ENCODE results near the gene ATP1A1.

Gene ATP1A1

DNA sequence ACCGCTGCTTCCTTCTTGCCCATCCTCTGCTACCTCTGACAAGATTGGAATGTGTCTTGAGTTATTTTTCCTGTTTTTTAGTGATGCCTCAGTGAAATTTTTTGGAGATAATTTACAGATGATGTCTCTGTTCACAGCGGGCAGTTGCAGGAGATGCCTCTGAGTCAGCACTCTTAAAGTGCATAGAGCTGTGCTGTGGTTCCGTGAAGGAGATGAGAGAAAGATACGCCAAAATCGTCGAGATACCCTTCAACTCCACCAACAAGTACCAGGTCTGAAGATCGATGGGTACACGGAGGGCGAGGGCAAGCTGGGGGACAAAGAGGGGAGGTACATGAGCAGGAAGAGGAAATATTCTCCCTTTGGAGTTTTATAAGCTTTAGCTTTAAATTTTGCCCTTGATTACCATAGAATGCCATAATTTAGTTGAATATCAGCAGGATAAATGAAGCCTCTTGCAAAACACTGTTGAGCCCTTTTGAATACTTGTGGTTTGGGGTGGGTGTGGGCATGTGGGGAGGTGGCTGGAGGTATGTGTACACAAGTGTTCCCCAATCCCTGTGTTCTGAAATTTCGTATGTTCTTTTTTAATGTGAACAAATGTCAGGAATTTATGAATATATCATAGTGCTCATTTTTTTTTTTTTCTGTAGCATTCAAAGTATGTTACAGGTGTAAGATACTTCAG lies 19.8 kb downstream of the ATP1A1 start:
- no peak for FAIRE-seq

DNA sequence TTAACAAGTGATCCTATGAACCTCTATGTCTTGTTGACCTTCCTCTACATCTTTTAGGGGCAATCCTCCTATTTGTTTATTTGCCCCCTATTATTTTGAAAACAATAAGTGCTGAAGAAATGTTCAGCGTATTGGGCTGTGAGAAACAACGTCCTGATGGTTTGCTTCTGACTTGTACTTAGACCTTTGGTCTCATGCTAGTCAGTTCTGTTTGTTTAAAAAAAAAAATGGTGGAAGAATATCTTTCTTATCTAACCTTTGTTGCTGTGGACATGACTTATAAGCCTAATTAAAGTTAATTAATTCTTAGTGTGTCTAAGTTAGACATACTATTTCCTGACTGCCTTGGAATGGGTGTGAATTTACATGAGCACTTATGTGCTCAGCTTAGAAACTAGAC lies 20.7 kb downstream of the ATP1A1 start:
- no peak for FAIRE-seq

DNA sequence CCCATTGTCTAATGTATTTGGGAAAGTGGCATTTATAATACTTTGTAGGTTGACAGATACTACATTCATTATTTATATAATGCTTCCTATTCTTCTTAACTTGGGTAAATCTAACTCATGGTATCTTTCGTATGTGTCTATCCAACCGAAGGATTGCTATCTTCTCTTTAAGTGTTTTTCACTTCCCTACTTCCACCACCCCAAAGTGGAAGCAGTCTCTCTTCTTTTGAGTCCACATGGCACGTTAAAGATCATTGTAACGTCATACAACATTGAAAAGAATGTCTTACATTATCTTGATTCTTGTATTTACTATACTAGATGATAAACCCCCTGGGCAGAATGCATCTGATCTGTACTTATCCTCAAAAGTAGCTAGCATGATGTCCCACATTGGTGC lies 21.2 kb downstream of the ATP1A1 start:
- no peak for FAIRE-seq

- FAIRE-seq, result no peak
These were observed 23.7 kb downstream of the ATP1A1 start for GRCh38 chr1:116396769-116397168.

DNA sequence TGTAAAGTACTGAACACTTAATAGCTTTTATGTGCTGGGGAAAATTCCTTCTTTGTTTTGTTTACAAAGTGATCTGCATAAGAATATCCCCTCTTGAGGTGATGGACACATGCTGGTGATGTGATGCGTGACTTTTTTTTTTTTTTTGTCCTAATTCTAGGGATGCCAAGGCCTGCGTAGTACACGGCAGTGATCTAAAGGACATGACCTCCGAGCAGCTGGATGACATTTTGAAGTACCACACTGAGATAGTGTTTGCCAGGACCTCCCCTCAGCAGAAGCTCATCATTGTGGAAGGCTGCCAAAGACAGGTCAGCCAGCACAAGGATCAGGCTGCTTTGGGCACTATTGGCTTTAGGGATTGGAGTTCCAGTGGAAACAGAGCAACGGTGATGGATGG lies 24.7 kb downstream of the ATP1A1 start:
- FAIRE-seq, result no peak

DNA sequence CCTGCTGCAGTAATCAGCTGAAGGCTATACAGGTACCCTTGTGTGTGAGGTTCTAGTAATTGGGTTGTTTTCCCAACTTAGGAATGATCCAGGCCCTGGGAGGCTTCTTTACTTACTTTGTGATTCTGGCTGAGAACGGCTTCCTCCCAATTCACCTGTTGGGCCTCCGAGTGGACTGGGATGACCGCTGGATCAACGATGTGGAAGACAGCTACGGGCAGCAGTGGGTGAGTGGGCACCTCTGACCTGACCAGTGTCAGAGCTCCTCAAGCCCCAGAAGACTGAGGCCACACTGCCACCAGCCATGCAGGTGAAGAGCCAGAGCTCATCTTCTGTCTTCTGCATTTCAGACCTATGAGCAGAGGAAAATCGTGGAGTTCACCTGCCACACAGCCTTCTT lies 27.7 kb downstream of the ATP1A1 start:
- FAIRE-seq, result no peak

DNA sequence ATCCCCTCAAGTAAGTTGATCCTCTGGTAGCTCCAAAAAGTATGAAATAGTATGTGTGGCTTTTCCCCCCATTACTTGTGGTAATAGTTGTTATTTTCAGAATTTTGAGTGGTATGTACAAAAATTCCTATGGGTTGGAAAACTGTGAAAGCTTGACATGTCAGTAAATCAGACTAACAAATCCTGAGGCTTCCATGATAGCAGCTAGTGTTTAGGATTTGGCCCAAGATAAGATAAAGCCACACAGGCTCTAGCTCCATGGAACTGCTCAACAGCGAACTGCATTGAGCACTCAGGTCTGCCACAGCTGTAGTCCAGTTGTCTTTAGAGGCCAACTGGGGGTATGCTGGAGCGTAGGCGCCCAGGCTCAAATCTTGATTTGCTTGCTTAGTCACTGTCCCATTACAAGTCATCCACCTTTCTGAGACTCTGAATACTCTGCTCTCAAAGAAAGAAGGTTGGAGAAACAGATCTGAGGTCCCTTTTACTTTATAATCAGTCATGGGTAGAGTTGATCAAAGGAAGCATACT lies 28.7 kb downstream of the ATP1A1 start:
- FAIRE-seq, result no peak

DNA sequence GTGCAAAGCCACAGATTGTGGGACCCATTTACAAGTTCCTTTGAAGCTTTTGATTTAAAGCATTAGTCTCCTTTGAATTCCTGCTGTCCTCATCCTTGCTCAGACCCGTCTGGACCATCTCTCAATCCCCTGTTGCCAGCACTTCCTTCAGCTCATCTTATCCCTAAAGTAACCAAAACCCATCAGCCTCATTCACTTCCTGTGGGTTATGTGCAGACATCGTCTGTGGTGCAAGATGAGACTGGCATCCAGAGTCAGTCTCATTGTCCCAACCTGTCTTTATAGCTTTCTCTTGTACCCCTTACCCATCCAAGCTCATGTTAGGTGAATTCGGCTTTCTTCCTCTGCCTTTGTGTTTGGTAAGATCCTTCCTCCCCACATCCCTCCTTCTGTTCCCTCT lies 29.3 kb downstream of the ATP1A1 start:
- no peak for FAIRE-seq

GRCh38 chr1:116403496-116404136 lies 30.6 kb downstream of the ATP1A1 start:
- no peak for FAIRE-seq

DNA sequence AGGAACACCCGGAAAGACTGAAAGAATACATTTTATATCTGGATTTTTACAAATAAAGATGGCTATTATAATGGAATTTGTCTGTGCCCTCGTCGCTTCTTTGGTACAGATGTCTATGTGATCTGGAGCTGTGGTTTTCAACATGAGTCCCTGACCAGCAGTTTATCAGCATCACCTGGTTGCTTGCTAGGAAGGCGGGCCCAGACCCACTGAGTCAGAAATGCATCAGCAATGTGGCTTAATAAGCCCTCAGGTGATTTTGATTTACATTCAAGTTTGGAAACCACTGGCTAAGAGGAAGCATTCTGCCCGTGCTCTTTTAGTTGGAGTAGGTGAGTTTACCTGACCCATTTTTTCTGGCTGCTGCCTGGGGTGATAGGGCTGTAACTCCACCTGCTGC lies 31.7 kb downstream of the ATP1A1 start:
- FAIRE-seq, result no peak

DNA sequence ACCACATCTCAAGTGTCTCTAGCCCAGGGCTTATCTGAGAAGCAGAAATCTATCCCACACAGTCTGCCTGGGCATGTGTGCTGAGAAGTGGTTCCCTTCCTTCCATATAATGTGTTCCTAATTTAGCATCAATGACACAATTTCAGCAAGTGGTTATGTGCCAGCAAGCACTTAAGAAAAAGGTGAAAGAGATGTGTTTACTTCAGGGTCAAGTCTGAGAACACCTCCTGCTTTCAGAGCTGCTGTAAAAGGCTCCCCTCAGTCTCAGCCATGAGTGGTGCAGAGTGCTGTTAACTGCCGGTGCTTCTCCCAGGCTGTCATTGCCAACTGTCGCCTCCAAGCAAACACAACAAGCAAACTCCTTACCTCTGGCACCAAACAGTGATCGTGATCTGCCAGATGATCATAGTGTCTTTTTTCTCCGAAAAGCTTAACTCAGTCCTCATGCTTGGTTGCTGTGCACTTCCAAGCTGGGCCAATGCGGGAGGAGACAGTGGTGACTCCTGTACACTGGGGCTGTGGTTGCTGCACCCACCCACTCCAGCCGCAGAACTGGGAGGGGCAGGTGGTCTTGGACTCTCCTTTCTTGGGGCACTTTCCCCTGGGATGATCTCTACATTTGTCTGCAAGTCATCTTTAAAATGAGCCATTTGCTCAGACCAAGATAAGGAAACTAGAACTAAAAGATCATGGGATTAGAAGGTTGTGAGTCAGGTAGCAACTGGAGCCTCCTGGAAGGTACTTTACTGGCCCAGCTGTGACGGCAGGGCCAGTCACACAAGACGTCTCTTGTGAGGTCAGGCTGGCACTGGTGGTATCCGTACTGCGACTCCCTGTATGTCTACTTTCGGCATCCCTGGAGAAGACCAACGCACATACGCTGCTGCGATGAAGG lies 32.4 kb downstream of the ATP1A1 start:
- FAIRE-seq, result no peak

- FAIRE-seq, result no peak
These were observed 34.0 kb downstream of the ATP1A1 start for GRCh38 chr1:116407033-116407432.

- FAIRE-seq, result no peak
These were observed 35.1 kb downstream of the ATP1A1 start for GRCh38 chr1:116408193-116408592.

DNA sequence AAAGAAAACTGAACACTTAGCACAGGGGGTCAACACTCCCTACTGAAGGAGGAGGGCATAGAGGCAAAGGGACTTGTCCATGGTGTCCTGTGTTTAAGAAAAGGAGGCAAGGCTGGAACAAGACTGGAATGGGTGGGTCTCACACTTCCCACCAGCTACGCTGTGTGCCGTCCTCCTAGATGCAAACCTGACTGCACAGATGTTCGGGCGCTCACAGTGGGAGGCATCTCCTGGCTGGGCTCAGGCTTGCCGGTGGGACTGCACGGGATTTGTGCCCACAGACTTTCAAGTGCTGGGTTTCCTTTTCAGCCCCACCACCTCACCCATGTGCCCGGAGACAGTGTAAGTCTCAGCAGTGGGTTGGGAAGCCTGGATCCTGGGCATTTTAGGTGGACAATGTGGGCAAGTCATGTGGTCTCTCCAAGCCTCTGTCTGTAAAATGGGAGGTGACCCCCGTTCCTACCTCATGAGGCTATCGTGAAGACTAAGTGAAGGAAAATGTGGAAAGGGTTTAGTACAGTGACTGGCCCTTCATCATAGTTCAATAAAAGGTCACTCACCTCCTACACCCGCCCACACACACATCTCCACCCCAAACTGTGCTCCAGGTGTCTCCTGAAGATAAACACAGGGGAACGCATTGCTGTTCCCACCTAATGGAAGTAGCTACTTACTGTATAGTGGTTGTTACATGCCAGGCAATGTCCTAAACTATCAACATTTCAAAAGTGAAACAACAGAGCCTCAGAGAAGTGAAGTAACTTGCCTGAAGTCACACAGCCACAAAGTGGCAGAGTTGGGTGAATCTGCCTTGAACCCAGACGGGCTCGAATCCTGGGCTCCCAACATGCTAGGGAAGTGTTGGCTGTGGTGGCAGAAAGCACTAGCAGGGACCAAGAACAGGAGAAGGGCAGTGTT lies 36.0 kb downstream of the ATP1A1 start:
- no peak for FAIRE-seq

GRCh38 chr1:116409751-116410191 lies 36.7 kb downstream of the ATP1A1 start:
- FAIRE-seq, result no peak

GRCh38 chr1:116411784-116412479 lies 38.9 kb downstream of the ATP1A1 start:
- FAIRE-seq, result no peak

DNA sequence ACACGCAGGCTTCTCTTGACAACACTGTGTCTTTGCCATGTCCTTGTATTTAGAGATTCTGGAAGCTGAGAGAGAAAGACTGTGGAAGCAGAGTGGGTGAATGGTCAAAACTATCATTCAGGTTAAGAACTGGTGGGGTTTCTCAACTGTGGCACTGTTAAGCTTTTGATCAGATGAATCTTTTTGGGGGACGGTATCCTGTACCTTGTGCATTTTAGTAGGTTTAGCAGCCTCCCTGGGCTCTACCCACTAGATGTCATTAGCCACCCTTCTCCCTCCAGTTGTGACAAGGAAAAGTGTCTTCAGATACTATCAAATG lies 39.4 kb downstream of the ATP1A1 start:
- no peak for FAIRE-seq

DNA sequence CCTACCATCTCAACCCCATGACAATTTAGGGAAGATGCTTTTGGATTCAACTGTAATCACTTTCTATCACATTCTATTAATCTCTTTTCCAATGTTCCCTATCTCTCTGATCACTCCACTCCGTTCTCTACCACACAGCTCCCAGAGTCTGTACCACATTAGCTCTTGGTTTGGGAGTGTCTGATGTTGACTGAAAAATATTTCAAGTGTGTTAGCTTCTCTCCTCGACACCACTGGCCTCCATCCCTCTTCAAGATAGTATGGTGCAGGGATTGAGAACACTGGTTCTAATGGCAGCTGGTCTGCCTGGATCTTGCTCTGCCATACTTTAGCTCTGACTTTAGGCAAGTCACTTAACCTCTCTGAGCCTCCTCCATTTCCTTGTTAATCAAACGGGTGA lies 39.9 kb downstream of the ATP1A1 start:
- FAIRE-seq, result no peak

DNA sequence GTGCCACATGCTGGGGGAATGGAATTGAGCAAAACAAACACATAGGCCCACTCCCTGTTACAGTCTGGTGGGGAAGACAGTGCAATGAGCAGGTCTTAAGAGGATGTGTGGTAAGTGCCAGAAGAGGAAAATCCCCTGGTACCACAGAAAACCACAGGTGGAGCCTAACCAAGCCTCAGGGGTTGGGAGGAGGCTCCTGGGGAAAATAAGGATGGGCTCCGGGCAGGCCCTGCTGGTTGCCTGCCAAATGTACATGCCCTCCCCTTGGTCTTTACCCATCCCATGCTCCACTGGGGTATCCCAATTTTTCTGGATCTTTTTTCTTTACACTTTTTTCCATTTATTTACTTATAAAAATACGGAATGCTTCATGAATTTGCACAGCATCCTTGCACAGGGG lies 40.4 kb downstream of the ATP1A1 start:
- FAIRE-seq, result no peak

DNA sequence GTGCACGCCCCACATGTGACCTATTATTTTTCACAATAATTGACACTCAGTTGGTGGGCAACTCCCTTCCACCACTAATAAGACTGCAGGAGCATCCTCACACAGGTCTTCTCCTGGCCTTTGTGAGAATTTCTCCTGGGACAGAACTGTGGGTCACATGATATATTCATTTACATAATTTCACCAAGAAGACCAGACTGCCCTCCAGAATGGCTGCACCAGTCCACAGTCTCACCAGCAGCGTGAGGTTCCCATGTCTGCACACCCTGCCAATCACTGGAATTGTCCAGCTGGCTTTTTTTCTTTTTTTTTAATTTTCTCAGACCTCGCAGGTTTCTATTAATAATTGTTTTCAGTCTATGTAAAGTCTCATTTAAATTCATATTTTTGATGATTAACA lies 41.3 kb downstream of the ATP1A1 start:
- no peak for FAIRE-seq

DNA sequence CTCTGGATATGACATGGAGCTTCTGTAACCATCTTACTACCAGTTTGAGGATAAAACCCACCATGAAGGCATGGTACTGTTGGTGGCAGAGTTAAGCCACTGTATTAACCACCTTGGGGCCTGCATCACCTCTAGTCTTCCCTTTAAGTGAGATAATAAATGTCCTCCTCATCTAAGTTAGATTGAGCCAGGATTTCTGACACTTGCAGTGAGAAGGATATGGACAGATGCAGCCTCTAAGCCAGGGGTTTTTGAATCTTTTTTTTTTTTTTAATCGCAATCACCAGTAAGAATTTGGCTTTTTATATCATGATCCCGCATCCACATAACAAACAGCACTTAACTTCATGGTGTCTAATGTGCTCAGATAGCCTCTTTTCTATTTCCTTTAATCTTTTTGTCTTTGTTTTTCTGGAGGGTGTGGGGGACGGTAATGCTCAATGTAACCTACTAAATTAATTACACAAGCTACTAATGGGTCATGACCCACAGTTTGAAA lies 42.2 kb downstream of the ATP1A1 start:
- no peak for FAIRE-seq

Data from G401.6 (cell line).